GM21447 (cell line): Measurements from ENCODE around the gene SIRPA.

ENCODE experiments used
- ATAC-seq: cut with Tn5 transposase; IDR thresholded peaks from one replicate; pipeline ENCODE4 v1.9.1; 2021; ENCODE audit not compliant: unreplicated experiment

SIRPA gene

GRCh38 chr20:1945660-1946059, 50.5 kb downstream of the SIRPA start:
- ATAC-seq: no peak

GRCh38 chr20:1946442-1946761, 51.2 kb downstream of the SIRPA start:
- ATAC-seq: no peak

- no peak for ATAC-seq
Observed at GRCh38 chr20:1946762-1947534, 51.7 kb downstream of the SIRPA start.

GRCh38 chr20:1947535-1947846, 52.3 kb downstream of the SIRPA start:
- ATAC-seq: no peak

GRCh38 chr20:1949347-1950100, 54.3 kb downstream of the SIRPA start:
- ATAC-seq: no peak

- no peak for ATAC-seq
Observed at GRCh38 chr20:1950836-1951235, 55.6 kb downstream of the SIRPA start.

- ATAC-seq: no peak
Observed at GRCh38 chr20:1951436-1952115, 56.4 kb downstream of the SIRPA start.

- ATAC-seq: peak; percentile 78
Observed at GRCh38 chr20:1952737-1953530, 57.7 kb downstream of the SIRPA start.

- no peak for ATAC-seq
Observed at GRCh38 chr20:1953621-1954020, 58.4 kb downstream of the SIRPA start.

- no peak for ATAC-seq
Observed at GRCh38 chr20:1955217-1955616, 60.0 kb downstream of the SIRPA start.

- no peak for ATAC-seq
Observed at GRCh38 chr20:1958426-1958825, 63.2 kb downstream of the SIRPA start.

- ATAC-seq: no peak
Observed at GRCh38 chr20:1959156-1959555, 63.9 kb downstream of the SIRPA start.

- ATAC-seq: no peak
Observed at GRCh38 chr20:1961374-1961773, 66.2 kb downstream of the SIRPA start.

- no peak for ATAC-seq
Observed at GRCh38 chr20:1964061-1964460, 68.9 kb downstream of the SIRPA start.

- ATAC-seq: no peak
Observed at GRCh38 chr20:1964659-1965405, 69.6 kb downstream of the SIRPA start.

GRCh38 chr20:1965520-1966351, 70.5 kb downstream of the SIRPA start:
- ATAC-seq: no peak

GRCh38 chr20:1968964-1969363, 73.8 kb downstream of the SIRPA start:
- ATAC-seq: no peak

- ATAC-seq: no peak
Observed at GRCh38 chr20:1971893-1972586, 76.8 kb downstream of the SIRPA start.
